Measurements from ENCODE around the gene LY6G6C. TPM values are rescaled to one million over a fixed set of nuclear protein-coding genes. Genes with fewer than 3 reads are reported as not detected.

The LY6G6C gene
- total and polyA plus RNA-seq, 4 donors, result not detected

DNA sequence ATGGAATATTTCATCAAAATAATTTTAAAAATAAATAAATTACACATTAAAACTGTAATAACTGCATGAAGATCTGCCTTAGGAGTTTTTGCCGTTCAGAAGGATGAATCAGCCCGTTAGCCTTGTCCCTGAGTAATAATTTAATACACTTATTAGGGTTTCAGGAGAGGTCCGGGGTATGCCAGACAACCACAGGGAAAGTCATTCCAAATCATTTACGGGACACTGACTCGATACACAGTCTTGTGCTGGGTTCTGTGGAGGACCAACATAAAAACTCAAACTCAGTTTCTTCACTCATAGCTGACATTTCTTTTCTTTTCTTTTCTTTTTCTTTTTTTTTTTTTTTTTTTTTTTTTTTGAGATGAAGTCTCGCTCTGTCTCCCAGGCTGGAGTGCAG is 15.6 kb downstream of the LY6G6C start:
- 92 to 94% methylated on average over 5 to 6 of the region's 6 CpGs for WGBS, 2 donors
- intact Hi-C loops (cut with DNase I), result no loop called here
- Histone ChIP-seq H3K36me3 (ENCODE audit: control insufficient read depth in 1 of 2, insufficient read depth in 2 of 2, low read length in 1 of 2) (no peaks in the 10 kb centered on the region), H3K27me3 (ENCODE audit: control insufficient read depth in 1 of 2, insufficient read depth in 2 of 2, low read length in 1 of 2) (no peaks in the 10 kb centered on the region), H3K4me1 (ENCODE audit: control insufficient read depth in 1 of 2, insufficient read depth in 2 of 2, low read length in 2 of 2) (no peaks in the 10 kb centered on the region), H3K9me3 (ENCODE audit: control insufficient read depth, low read length) (no peaks in the 10 kb centered on the region), H3K4me3 (ENCODE audit: low read length in 2 of 2) (no peak overlapping the region), H3K27ac (ENCODE audit: low read depth in 1 of 2, low read length in 2 of 2) (no peak overlapping the region)
- ATAC-seq (ENCODE audit: low FRiP score), result no peak
- DNase-seq, result no peak

DNA sequence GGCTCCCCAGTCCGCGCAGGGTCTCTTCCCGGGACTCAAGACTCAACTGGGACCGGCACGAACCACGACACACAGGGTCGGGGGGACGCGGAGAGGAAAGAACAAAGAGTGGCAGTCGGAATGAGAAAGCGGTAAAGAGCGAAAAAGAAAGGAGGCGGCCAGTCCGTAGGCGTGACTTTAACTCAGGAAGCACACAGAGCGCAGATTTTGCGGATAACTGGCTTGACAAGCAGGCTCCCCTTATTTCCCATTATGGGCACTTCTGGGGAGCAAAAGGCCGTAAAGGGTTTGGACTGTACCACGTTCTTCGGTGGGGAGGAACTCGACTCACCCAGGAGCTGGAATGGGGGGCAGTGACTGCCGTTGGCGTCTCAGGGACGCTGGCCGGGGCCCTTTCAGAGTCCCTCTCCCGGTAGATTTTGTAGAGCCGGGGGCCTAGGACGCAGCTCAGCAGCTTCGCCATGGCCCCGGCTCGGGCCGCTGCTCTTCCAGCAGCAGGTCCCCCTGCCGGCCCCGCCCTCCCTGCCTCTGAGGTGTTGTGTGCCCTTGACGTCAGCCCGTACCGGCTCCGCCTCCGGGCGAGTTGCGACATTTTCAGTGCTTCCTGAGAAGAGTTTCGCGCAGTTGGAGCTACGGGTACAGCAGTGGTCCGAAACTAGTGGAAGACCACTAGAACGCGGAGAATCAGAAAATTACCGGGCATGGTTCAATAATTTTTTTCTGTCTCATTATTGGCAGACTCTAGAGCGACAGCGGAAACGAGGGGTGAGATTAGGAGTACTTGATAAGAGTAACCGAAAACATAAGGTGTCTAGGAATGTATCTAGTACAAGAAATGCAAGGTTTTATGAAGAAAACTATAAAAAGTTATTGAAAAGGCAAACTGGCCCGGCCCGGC is 18.5 kb downstream of the LY6G6C start, which contains the start of gene ABHD16A:
Gene ABHD16A, minus strand, starts transcription at position 506 of the 898 bp plus-strand sequence. Its CDS starts 43 bp downstream, at position 463.
- H3K4me1 ChIP-seq (ENCODE audit: control insufficient read depth in 1 of 2, insufficient read depth in 2 of 2, low read length in 2 of 2), result no peaks in the 10 kb centered on the region
- peak within 1 kb of the TSS; percentile 75 to 95 for H3K4me3 ChIP-seq (ENCODE audit: low read length in 2 of 2)
- ATAC-seq (ENCODE audit: low FRiP score) (peak; percentile 98), DNase-seq (peak; percentile 99 to 100)
- no peaks in the 10 kb centered on the region for H3K27me3 ChIP-seq (ENCODE audit: control insufficient read depth in 1 of 2, insufficient read depth in 2 of 2, low read length in 1 of 2)
- WGBS, 2 donors, result 1% methylated on average over 54 of the region's 54 CpGs
- peak within 1 kb of the TSS; percentile 95 to 96 for H3K27ac ChIP-seq (ENCODE audit: low read depth in 1 of 2, low read length in 2 of 2)
- no peaks in the 10 kb centered on the region for H3K36me3 ChIP-seq (ENCODE audit: control insufficient read depth in 1 of 2, insufficient read depth in 2 of 2, low read length in 1 of 2)
- intact Hi-C loops (cut with DNase I), result no loop called here
- no peaks in the 10 kb centered on the region for H3K9me3 ChIP-seq (ENCODE audit: control insufficient read depth, low read length)

DNA sequence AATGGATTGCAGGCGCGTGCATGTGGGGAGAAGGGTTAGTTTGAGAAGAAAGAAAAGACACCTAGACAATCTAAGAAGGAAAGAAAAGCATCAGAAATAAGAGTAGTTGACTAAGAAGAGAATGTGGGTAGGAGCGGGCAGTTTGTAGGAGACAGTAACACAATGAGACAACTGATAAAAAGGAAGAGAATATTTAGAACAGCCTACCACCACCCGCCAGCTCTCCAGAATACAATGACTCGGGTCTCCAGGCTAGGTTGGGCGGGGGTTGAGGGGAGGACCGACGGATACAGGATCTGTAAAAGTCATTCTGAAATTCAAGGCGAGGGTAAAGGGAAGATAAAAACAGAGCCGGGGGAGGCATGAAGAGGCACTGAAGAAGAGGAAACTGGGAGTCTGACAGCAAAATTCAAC is 19.1 kb downstream of the LY6G6C start:
- 0 to 1% methylated on average over 10 of the region's 10 CpGs for WGBS, 2 donors
- no peaks in the 10 kb centered on the region for H3K4me1 ChIP-seq (ENCODE audit: control insufficient read depth in 1 of 2, insufficient read depth in 2 of 2, low read length in 2 of 2)
- peak overlapping the region; percentile 75 to 95 for H3K4me3 ChIP-seq (ENCODE audit: low read length in 2 of 2)
- H3K36me3 ChIP-seq (ENCODE audit: control insufficient read depth in 1 of 2, insufficient read depth in 2 of 2, low read length in 1 of 2), result no peaks in the 10 kb centered on the region
- DNase-seq (no peak), ATAC-seq (ENCODE audit: low FRiP score) (peak; percentile 19)
- peak overlapping the region; percentile 95 to 96 for H3K27ac ChIP-seq (ENCODE audit: low read depth in 1 of 2, low read length in 2 of 2)
- no peaks in the 10 kb centered on the region for H3K9me3 ChIP-seq (ENCODE audit: control insufficient read depth, low read length)
- no peaks in the 10 kb centered on the region for H3K27me3 ChIP-seq (ENCODE audit: control insufficient read depth in 1 of 2, insufficient read depth in 2 of 2, low read length in 1 of 2)
- intact Hi-C loops (cut with DNase I), result no loop called here

DNA sequence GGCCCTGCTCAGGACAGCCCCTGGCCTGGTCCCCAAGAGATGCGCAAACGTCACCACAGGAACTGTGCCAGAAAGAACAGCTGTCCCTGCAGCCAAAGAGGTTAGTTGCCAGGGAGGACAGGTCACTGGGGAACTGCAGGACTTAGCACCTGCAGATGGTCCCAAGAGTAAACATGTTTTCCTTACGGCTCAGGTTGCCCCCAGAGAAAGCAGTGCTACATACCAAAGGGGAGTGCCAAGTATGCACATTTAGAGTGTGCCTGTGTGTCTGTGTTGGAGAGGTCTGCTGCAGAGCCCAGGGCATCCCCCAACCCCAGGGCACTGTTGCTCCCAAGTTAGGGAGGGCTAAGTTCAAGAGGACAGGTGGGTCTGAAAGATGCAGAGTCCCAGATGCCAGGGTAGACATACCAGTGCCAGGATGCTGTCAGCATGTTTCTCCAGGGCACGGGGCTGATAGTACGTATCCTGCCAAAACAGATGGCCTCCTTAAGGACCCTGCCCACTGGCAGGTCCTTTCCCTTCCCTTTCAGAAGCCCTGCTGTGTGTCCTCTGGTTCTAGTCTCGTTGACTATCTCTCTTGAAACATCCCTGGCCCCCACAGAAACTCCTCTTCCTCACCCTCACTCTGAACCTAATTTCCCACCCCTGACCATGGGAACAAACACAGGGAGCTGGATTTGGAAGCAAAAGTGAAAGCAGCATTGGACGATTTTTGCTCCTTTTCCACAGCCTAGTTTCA is 19.7 kb downstream of the LY6G6C start:
- Histone ChIP-seq H3K4me1 (ENCODE audit: control insufficient read depth in 1 of 2, insufficient read depth in 2 of 2, low read length in 2 of 2) (no peaks in the 10 kb centered on the region), H3K36me3 (ENCODE audit: control insufficient read depth in 1 of 2, insufficient read depth in 2 of 2, low read length in 1 of 2) (no peaks in the 10 kb centered on the region), H3K27ac (ENCODE audit: low read depth in 1 of 2, low read length in 2 of 2) (no peak overlapping the region), H3K27me3 (ENCODE audit: control insufficient read depth in 1 of 2, insufficient read depth in 2 of 2, low read length in 1 of 2) (no peaks in the 10 kb centered on the region), H3K4me3 (ENCODE audit: low read length in 2 of 2) (peak overlapping the region; percentile 75 to 95), H3K9me3 (ENCODE audit: control insufficient read depth, low read length) (no peaks in the 10 kb centered on the region)
- 16 to 17% methylated on average over 7 of the region's 7 CpGs for WGBS, 2 donors
- intact Hi-C loops (cut with DNase I), result no loop called here
- no peak for ATAC-seq (ENCODE audit: low FRiP score)
- no peak for DNase-seq

DNA sequence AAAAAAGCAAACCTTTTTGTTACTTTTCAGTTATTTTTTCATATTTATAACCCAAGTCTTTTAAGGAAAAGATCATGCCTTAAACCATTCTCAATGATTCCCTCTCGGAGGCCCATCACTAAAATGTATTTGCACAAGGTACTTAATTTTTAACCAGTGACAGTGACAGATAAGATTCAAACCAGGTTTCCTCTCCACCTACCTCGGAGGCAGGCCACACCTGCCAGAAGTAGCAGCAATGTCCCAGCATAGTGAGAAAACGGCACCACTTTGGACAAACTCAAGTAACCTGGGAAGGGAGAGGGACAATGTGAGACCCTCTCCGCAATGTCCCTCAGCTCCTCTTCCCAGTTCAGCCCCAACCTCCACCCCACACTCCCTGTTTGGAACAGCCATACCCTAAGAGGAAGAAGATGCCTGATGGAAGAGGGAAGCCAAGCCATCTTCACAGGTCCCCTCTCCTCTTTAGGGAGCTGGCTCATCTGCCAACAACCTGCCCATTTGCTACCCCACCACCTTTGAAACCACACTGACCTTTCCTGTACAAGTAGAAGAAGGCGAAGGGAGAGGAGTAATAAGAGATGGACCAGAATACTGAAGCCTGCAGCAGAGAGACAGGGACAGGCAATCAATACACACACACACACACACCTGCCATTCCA is 20.7 kb downstream of the LY6G6C start:
- 87% methylated on average over 5 of the region's 5 CpGs for WGBS, 2 donors
- ATAC-seq (ENCODE audit: low FRiP score) (no peak), DNase-seq (no peak)
- Histone ChIP-seq H3K4me1 (ENCODE audit: control insufficient read depth in 1 of 2, insufficient read depth in 2 of 2, low read length in 2 of 2) (no peaks in the 10 kb centered on the region), H3K9me3 (ENCODE audit: control insufficient read depth, low read length) (no peaks in the 10 kb centered on the region), H3K27me3 (ENCODE audit: control insufficient read depth in 1 of 2, insufficient read depth in 2 of 2, low read length in 1 of 2) (no peaks in the 10 kb centered on the region), H3K4me3 (ENCODE audit: low read length in 2 of 2) (no peak overlapping the region), H3K36me3 (ENCODE audit: control insufficient read depth in 1 of 2, insufficient read depth in 2 of 2, low read length in 1 of 2) (peaks cover 0 to 2% of the 10 kb centered on the region in 2 donors), H3K27ac (ENCODE audit: low read depth in 1 of 2, low read length in 2 of 2) (no peak overlapping the region)
- intact Hi-C loops (cut with DNase I), result no loop called here

DNA sequence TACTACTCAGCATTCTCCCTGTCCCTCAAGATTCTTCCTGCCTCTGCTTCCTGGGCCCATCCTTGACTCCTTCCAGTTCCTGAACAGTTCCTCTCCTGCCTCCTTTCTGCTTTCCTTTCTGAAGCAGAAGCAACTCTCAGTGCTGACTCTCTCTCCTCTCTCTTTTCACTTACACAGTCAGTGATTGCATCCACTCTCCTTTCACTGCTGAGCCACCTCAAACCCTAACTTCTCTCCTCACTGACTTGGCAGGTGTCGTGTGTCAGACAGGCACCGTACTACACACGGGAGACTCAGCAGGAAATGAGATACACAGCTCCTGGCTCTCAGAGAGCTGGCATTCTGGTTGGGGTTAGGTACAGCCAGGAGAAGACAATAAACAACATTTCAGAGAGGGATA is 24.0 kb downstream of the LY6G6C start:
- no peak for ATAC-seq (ENCODE audit: low FRiP score)
- H3K4me1 ChIP-seq (ENCODE audit: control insufficient read depth in 1 of 2, insufficient read depth in 2 of 2, low read length in 2 of 2), result no peaks in the 10 kb centered on the region
- WGBS, 2 donors, result 33 to 35% methylated on average over 3 of the region's 3 CpGs

DNA sequence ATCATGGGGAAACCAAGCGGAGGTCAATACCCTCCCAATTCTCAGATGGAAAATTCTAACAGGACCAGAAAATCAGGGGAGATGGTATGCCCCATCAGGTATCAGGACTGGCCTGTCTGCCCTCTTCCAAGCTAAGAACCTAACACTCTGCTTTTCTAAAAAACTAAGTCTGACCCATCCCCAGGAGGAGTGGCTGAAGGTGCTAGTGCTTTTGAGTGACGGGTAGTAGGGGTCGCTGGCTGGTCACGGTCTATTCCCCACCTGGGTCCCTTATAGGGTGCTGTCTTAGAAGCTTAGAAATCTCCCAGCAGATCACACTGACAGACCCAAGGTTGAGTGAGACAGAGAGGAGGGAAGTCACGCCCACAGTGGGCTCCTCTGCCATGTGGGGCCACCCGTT is 28.0 kb downstream of the LY6G6C start:
- Histone ChIP-seq H3K4me1 (ENCODE audit: control insufficient read depth in 1 of 2, insufficient read depth in 2 of 2, low read length in 2 of 2) (no peaks in the 10 kb centered on the region), H3K36me3 (ENCODE audit: control insufficient read depth in 1 of 2, insufficient read depth in 2 of 2, low read length in 1 of 2) (peaks cover 0 to 4% of the 10 kb centered on the region in 2 donors), H3K9me3 (ENCODE audit: control insufficient read depth, low read length) (no peaks in the 10 kb centered on the region), H3K27ac (ENCODE audit: low read depth in 1 of 2, low read length in 2 of 2) (no peak overlapping the region), H3K4me3 (ENCODE audit: low read length in 2 of 2) (no peak overlapping the region), H3K27me3 (ENCODE audit: control insufficient read depth in 1 of 2, insufficient read depth in 2 of 2, low read length in 1 of 2) (no peaks in the 10 kb centered on the region)
- DNase-seq (no peak), ATAC-seq (ENCODE audit: low FRiP score) (no peak)
- 86% methylated on average over 6 of the region's 6 CpGs for WGBS, 2 donors
- intact Hi-C loops (cut with DNase I), result loop anchor here in 1 of 2 donors (10.0 kb wide), 1 partner anchor 191 kb away; no protein-coding TSS in a partner anchor

More for the DNA sequence above, 24.0 kb downstream of the LY6G6C start:
- Histone ChIP-seq H3K4me3 (ENCODE audit: low read length in 2 of 2) (no peak overlapping the region), H3K36me3 (ENCODE audit: control insufficient read depth in 1 of 2, insufficient read depth in 2 of 2, low read length in 1 of 2) (peaks cover 0 to 2% of the 10 kb centered on the region in 2 donors), H3K9me3 (ENCODE audit: control insufficient read depth, low read length) (no peaks in the 10 kb centered on the region), H3K27ac (ENCODE audit: low read depth in 1 of 2, low read length in 2 of 2) (no peak overlapping the region), H3K27me3 (ENCODE audit: control insufficient read depth in 1 of 2, insufficient read depth in 2 of 2, low read length in 1 of 2) (no peaks in the 10 kb centered on the region)
- intact Hi-C loops (cut with DNase I), result loop anchor here in 1 of 2 donors (10.0 kb wide), 1 partner anchor 187 kb away; no protein-coding TSS in a partner anchor
- DNase-seq, result no peak

DNA sequence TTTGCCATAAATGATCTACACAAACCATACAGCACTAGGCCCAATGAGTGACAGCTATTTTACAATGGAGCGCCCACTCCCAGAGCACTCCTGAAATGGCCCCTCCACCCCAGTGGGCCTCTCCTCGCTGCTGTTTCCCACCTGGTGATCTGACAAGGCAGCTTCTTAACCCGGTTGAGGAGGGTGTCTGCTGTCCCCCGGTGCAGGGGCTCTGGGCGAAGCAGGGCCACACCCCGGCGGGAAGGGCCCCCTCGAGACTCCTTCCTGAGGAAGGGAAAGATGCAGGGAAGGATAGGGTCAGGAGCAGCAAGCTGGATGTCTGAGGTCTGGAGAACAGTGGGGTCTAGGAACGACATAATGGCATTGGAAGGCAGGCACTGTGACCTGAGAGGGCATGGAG is 28.7 kb downstream of the LY6G6C start:
- intact Hi-C loops (cut with DNase I), result loop anchor here in 1 of 2 donors (10.0 kb wide), 1 partner anchor 192 kb away; no protein-coding TSS in a partner anchor
- H3K27ac ChIP-seq (ENCODE audit: low read depth in 1 of 2, low read length in 2 of 2), result no peak overlapping the region
- H3K36me3 ChIP-seq (ENCODE audit: control insufficient read depth in 1 of 2, insufficient read depth in 2 of 2, low read length in 1 of 2), result peaks cover 0 to 6% of the 10 kb centered on the region in 2 donors
- H3K9me3 ChIP-seq (ENCODE audit: control insufficient read depth, low read length), result no peaks in the 10 kb centered on the region
- ATAC-seq (ENCODE audit: low FRiP score) (no peak), DNase-seq (no peak)
- 83 to 84% methylated on average over 9 of the region's 9 CpGs for WGBS, 2 donors
- H3K4me3 ChIP-seq (ENCODE audit: low read length in 2 of 2), result no peak overlapping the region
- no peaks in the 10 kb centered on the region for H3K27me3 ChIP-seq (ENCODE audit: control insufficient read depth in 1 of 2, insufficient read depth in 2 of 2, low read length in 1 of 2)
- no peaks in the 10 kb centered on the region for H3K4me1 ChIP-seq (ENCODE audit: control insufficient read depth in 1 of 2, insufficient read depth in 2 of 2, low read length in 2 of 2)
